Measurements from ENCODE around the gene TRIM41.

TRIM41 gene

GRCh38 chr5:181232593-181232992 lies 9.5 kb downstream of the TRIM41 start:
- no peak for DNase-seq (ENCODE audit: low read depth in 2 of 2)

DNA sequence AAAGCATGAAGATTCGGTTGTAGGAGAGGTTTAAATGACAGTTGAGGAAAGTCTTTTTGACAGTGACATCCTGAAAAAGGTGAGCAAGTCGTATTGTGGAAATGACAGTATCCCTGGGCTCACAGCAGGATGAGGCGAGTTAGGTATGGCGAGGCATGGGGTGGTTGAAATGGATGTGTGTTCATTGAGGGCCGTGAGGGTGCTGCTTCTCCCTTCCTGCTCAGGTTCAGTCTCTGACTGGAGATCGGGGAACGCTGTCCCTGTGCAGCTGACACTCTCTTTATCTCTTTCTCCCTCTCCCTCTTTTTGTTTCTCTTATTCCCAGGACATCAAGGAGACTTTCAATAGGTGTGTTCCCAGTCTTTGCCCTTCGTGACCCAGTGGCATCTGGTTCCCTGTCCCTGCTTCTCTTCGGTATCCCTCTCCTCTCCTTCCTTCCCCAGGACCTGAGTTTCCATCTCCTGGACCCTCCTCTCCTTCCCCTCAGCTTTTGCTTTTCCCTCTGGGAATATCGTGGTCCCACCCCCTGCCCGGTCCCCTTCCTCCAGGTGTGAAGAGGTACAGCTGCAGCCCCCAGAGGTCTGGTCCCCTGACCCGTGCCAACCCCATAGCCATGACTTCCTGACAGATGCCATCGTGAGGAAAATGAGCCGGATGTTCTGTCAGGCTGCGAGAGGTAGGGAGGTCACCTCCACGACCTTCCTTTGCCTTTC lies 10.2 kb downstream of the TRIM41 start:
- no peak for DNase-seq (ENCODE audit: low read depth in 2 of 2)

- no peak for DNase-seq (ENCODE audit: low read depth in 2 of 2)
Observed at GRCh38 chr5:181233801-181234454, 10.8 kb downstream of the TRIM41 start.

DNA sequence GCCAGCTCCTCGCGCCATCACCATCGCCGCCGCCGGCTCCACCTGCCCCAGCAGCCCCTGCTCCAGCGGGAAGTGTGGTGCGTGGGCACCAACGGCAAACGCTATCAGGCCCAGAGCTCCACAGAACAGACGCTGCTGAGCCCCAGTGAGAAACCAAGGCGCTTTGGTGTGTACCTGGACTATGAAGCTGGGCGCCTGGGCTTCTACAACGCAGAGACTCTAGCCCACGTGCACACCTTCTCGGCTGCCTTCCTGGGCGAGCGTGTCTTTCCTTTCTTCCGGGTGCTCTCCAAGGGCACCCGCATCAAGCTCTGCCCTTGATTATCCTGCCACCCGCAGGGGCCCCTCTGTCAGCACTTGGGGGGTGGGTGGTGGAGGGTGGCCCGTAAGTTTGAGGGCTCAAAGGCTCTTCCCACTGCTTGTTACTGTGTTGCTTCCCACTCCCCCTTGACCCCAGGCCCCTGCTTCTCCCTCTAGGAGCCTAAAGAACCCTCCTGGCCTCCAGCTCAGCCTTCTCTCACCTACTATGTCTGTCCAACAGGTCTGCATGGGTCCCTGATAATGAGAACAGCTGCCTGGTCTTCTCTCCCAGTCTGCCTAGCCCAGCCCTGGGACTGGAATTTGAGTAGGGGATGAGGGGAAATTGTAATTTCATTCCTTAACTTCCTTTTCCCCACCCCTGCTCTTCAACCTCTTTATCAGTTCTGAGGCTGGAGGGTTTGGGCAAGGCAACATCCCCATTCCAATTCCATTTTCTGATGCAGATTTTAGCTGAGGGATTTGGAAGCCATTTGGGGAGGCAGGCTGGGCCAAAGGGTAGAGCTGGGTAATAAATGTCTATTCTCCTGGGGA lies 11.6 kb downstream of the TRIM41 start:
- DNase-seq (ENCODE audit: low read depth in 2 of 2): no peak

DNA sequence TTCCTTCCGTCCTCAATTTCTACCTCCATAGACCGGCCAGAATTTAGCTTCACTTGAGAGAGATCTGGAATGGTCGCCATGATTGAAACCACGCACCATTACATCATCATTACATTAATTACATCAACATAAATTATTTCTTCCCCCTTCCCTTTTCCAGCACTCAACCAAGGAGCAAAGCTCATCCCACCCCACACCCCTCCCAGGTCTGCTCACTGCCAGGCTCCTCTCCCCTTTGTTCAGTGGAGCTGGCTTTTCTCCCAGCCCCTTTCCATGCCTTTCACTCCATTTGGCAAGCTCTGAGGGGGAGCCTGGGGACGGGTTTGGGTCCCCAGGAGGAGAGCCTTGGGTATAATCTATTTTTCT lies 12.2 kb downstream of the TRIM41 start:
- DNase-seq (ENCODE audit: low read depth in 2 of 2): no peak

DNA sequence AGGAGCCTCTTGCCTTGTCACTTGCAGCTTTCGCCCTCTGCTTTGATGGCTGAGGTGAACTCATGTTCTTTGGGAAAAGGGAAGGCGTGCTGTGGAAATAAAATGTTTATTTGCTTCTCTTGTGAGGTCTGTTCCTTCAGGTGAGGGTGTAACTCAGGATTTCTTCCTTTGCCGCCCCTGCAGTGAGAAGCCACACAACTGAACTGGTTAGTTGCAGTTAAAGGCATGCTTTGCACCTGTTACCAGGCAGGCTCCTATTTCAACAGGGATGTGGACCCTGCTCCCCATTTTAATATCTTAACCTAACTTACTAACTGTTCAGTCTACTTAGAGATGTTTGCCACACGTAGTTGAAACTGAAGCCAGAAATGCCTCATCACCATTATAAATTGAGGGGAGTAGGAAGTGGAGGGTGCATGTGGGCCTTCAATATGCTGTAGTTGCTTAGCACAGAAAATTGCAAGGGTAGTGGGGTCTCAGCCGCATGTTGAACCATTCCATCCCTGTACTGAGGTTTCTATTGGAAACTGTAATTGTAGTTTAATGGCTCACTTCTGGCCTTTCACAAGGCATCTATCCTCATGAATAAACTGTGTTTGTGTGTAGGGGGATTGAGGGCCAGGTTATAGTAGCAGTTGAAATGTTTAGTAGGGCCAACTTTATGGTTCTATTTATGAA lies 12.7 kb downstream of the TRIM41 start:
- DNase-seq (ENCODE audit: low read depth in 2 of 2): no peak

DNA sequence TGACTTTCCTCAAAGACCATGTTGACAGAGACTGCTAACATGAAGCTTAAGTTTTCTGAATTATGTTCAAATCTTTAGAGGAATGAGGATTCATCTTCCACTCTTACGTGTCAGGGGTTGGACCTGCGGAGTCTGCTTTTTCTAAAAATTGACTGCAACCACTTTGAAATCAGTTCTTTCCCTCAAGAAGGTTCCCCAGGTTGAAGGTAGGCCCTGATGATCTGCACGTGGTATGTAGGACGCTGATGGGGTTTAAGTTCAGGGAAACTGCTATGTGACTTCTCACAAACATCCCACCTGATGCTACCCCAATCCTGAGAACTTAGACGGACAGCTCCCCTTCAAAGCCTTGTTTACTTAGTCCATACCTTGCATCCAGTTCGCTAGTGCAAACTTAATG lies 13.4 kb downstream of the TRIM41 start:
- DNase-seq (ENCODE audit: low read depth in 2 of 2): no peak

- no peak for DNase-seq (ENCODE audit: low read depth in 2 of 2)
Observed at GRCh38 chr5:181236954-181237641, 14.0 kb downstream of the TRIM41 start.

- no peak for DNase-seq (ENCODE audit: low read depth in 2 of 2)
Observed at GRCh38 chr5:181237729-181238385, 14.8 kb downstream of the TRIM41 start.

DNA sequence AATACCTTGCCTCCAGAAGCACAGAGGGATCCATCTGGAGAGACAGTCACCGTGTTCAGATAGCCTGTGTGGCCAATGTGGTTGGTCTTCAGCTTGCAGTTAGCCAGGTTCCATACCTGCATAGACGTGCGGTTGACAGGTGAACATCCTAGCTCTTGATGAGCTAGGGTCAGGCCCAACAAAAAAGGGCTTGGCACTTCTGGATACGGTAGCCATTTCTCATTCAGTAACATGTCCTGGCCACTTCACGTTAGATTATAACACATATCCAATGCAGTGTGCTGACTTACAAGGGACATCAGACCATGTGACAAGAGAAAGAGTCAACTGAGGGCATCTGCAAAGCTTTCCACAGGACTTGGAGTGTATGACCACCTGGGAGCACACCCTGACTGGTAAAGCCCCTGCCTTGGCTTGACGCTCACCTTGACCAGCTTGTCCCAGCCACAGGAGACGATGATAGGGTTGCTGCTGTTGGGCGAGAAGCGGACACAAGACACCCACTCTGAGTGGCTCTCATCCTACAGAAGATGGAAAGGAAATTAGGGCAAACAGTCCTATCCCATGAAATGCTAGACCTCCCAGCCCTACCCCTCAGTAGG lies 16.1 kb downstream of the TRIM41 start:
- no peak for DNase-seq (ENCODE audit: low read depth in 2 of 2)

GRCh38 chr5:181241393-181241975 lies 18.4 kb downstream of the TRIM41 start:
- DNase-seq (ENCODE audit: low read depth in 2 of 2): no peak

DNA sequence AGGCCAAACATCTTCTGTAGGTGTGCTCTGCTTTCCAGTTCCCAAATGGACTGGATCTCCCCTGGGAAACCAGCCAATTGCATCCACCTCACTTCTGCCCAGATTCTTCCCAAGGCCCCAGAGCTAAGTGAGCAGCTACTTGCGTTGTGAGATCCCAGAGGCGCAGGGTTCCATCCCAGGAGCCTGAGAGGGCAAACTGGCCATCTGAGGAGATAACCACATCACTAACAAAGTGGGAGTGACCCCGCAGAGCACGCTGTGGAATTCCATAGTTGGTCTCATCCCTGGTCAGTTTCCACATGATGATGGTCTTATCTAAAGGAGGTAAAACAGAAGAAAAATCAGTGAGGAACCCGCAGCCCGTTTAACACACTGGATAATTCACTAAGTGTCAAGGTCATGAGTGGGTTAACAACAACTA lies 19.0 kb downstream of the TRIM41 start:
- no peak for DNase-seq (ENCODE audit: low read depth in 2 of 2)

- DNase-seq (ENCODE audit: low read depth in 2 of 2): no peak
Observed at GRCh38 chr5:181243018-181243563, 20.0 kb downstream of the TRIM41 start.

DNA sequence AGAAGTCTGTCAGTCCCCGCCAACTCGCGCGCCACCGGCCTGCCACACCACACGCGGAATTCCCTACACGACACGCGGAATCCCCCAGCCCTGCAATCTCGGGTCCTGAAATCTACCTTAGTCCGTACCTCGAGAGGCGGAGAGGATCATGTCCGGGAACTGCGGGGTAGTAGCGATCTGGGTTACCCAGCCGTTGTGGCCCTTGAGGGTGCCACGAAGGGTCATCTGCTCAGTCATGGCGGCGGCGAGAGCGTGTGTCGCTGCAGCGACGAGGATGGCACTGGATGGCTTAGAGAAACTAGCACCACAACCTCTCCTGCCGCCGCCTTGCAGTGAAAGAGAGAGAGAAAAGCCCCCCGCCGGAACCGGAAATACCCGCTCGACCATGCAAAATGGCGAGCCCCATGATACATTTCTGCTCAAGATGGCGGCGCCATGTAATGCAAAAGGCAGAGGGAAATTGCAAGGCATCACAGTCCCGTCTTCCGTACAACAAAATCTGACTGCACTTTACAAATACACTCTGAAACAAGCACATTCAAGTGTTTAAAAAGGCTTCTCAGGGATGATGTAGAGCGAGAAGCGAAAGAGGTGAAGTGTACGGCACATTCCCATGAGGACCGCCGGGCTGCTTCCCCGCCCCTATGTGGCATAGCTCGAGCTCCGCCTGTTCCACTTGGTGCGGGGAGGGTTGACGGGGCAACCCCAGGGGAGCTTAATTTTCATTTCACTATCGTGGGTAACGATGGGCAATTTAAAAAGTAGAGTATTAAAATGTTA lies 20.7 kb downstream of the TRIM41 start, which contains the start of gene RACK1:
RACK1 (minus strand) TSS at position 343 of the 780 bp plus-strand sequence; CDS start at position 237, 106 bp downstream.
- peak; percentile 79 to 83 for DNase-seq (ENCODE audit: low read depth in 2 of 2)

GRCh38 chr5:181245427-181246275 lies 22.6 kb downstream of the TRIM41 start:
- DNase-seq (ENCODE audit: low read depth in 2 of 2): no peak

DNA sequence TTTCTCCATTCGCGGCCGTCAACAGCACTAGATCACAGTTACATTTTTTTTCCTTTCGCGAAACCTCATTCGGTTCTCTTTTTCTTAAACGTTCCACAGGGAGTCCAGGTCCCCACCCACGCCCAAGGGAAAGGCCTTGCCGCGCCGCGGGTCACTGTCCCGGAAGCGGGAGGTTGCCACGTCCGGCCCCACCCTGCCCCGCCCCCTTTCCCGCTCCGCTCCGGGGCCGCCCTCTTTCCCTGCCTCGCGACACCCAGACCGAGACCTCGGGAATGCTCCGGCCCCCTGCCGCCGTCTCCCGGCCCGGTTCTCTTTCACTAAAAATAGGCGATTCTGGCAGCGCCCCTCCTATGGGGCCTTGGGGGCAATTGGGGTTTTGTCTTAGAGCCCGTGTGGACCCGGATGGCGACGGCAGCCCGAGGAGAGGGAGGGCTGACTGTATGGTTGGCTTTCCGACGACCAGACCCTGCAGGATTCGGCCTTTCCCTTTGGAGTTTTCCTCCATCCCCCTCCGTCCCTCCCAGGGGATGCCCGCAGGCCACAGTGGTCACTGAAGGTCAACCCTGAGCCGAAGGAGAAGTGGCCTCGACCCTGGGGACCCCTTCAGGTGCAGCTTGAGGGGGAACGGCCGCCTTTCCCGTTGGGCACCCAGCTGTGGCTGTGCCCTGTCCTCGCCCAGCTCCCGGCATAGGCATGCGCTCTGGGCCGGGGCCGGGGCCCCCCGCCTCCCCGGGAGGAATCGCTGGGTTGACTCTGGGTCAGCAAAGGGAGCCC lies 23.4 kb downstream of the TRIM41 start:
- peak; percentile 69 to 86 for DNase-seq (ENCODE audit: low read depth in 2 of 2)

DNA sequence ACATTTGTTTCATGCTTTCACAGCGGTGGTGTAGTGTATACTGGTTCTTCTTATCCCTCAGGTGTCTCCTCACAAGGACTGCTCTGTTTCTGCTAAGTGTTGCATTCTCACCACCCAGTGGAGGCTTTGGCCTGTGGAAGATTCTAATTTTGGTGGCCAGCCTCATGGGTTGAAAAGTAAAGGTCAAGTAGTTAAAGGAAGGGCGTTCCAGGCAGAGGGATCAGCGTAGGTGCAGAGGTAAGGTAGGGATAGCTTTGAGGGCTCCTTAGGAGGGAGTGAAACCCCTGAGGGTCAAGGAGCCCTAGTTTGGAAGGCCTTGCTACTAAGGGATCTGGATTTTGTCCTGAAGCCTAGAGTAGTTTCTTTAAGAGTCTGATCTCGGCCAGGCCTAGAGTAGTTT lies 25.2 kb downstream of the TRIM41 start:
- DNase-seq (ENCODE audit: low read depth in 2 of 2): no peak

Measured in stimulated activated CD4-positive, alpha-beta T cell treated with anti-CD3 and anti-CD28 coated beads, Interleukin-12 subunit alpha, Interleukin-12 subunit beta, amount 100 ng/mL, for 24 hours (primary cell).